HepG2 (cell line): Measurements from ENCODE around the gene AP4M1. TPM values are rescaled to one million over a fixed set of nuclear protein-coding genes. Genes with fewer than 3 reads are reported as not detected.

ENCODE experiments used
- ARID5B ChIP-seq: IDR thresholded peaks from 2 replicates; pipeline ENCODE4 v1.4.0; 2020; ENCODE audit warnings: mild to moderate bottlenecking, missing genetic modification reagents
- ARNTL ChIP-seq: sonication (generic); formaldehyde crosslinking; IDR thresholded peaks from 2 replicates; pipeline ENCODE4 v1.4.0; 2020; ENCODE audit warnings: mild to moderate bottlenecking, missing genetic modification reagents
- BCL6 ChIP-seq: IDR thresholded peaks from 2 replicates; pipeline ENCODE4 v1.6.1; 2016; ENCODE audit warnings: missing genetic modification reagents, missing compliant biosample characterization
- CBX2 ChIP-seq, 2 experiments: fragments of 200-600 bp in 1 of 2; sonication (generic); formaldehyde crosslinking in 1 of 2; IDR thresholded peaks; 2 replicates each; pipeline versions ENCODE4 v1.7.0 to v1.8.1; 2018 to 2022; ENCODE audit warnings: low read depth in 2 of 2, low read length in 1 of 2, mild to moderate bottlenecking in 1 of 2, missing genetic modification reagents in 1 of 2
- CCDC6 ChIP-seq: sonication (generic); formaldehyde crosslinking; IDR thresholded peaks from 2 replicates; pipeline ENCODE4 v1.8.1; 2022; ENCODE audit warnings: mild to moderate bottlenecking, missing genetic modification reagents, moderate library complexity
- ETV6 ChIP-seq: sonication (generic); formaldehyde crosslinking; conservative IDR thresholded peaks from 2 replicates; pipeline ENCODE4 v1.4.0; 2020; ENCODE audit warnings: missing genetic modification reagents
- ISL2 ChIP-seq: sonication (generic); formaldehyde crosslinking; IDR thresholded peaks from 2 replicates; pipeline ENCODE4 v1.5.0; 2020; ENCODE audit warnings: missing genetic modification reagents
- MIER2 ChIP-seq: IDR thresholded peaks from 2 replicates; pipeline ENCODE4 v1.6.1; 2016; ENCODE audit warnings: missing biosample characterization, missing genetic modification reagents
- MXD4 ChIP-seq: IDR thresholded peaks from 2 replicates; pipeline ENCODE4 v1.6.1; 2016; ENCODE audit warnings: mild to moderate bottlenecking, missing biosample characterization, missing genetic modification reagents
- POLR2G ChIP-seq: fragments of 200-400 bp; formaldehyde crosslinking; IDR thresholded peaks from 2 replicates; pipeline ENCODE4 v1.6.1; 2018; ENCODE audit warnings: mild to moderate bottlenecking, low read depth, low read length, moderate library complexity
- SMAD1 ChIP-seq: sonication (generic); formaldehyde crosslinking; IDR thresholded peaks from 2 replicates; pipeline ENCODE4 v1.4.0; 2020; ENCODE audit warnings: missing genetic modification reagents, low read depth, mild to moderate bottlenecking, borderline replicate concordance
- SNAPC5 ChIP-seq: sonication (generic); formaldehyde crosslinking; IDR thresholded peaks from 2 replicates; pipeline ENCODE4 v1.8.1; 2023; ENCODE audit warnings: mild to moderate bottlenecking, missing genetic modification reagents, borderline replicate concordance
- SSRP1 ChIP-seq: IDR thresholded peaks from 2 replicates; pipeline ENCODE4 v1.6.1; 2016; ENCODE audit warnings: control low read depth
- TBX2 ChIP-seq: sonication (generic); formaldehyde crosslinking; IDR thresholded peaks from 2 replicates; pipeline ENCODE4 v1.5.0; 2020; ENCODE audit warnings: missing genetic modification reagents, mild to moderate bottlenecking, borderline replicate concordance
- TEAD3 ChIP-seq: optimal IDR thresholded peaks from 2 replicates; pipeline ENCODE3; 2016; ENCODE audit warnings: borderline replicate concordance
- ZFX ChIP-seq: sonication (generic); formaldehyde crosslinking; IDR thresholded peaks from 2 replicates; pipeline ENCODE4 v1.4.0; 2020; ENCODE audit warnings: mild to moderate bottlenecking, low read depth, missing genetic modification reagents, moderate library complexity
- ZMYM4 ChIP-seq: sonication (generic); formaldehyde crosslinking; IDR thresholded peaks from 2 replicates; pipeline ENCODE4 v1.8.1; 2023; ENCODE audit warnings: mild to moderate bottlenecking, missing genetic modification reagents
- ZNF136 ChIP-seq: sonication (generic); formaldehyde crosslinking; IDR thresholded peaks from 2 replicates; pipeline ENCODE4 v1.8.1; 2022; ENCODE audit warnings: low read depth, mild to moderate bottlenecking, moderate library complexity, missing genetic modification reagents
- ZNF292 ChIP-seq: sonication (generic); formaldehyde crosslinking; IDR thresholded peaks from 2 replicates; pipeline ENCODE4 v1.8.1; 2022; ENCODE audit warnings: mild to moderate bottlenecking, low read depth, missing genetic modification reagents, borderline replicate concordance
- ZNF350 ChIP-seq: sonication (generic); formaldehyde crosslinking; IDR thresholded peaks from 2 replicates; pipeline ENCODE4 v1.4.0; 2020; ENCODE audit warnings: mild to moderate bottlenecking, low read depth, missing genetic modification reagents, borderline replicate concordance
- ZNF44 ChIP-seq: sonication (generic); formaldehyde crosslinking; IDR thresholded peaks from 2 replicates; pipeline ENCODE4 v1.5.1; 2020; ENCODE audit warnings: mild to moderate bottlenecking, missing genetic modification reagents
- ZNF629 ChIP-seq: sonication (generic); formaldehyde crosslinking; conservative IDR thresholded peaks from 2 replicates; pipeline ENCODE4 v1.5.0; 2020; ENCODE audit warnings: missing genetic modification reagents
- ZNF652 ChIP-seq: IDR thresholded peaks from 2 replicates; pipeline ENCODE4 v1.6.1; 2016; ENCODE audit warnings: low read depth, borderline replicate concordance
- polyA plus RNA-seq, 8 experiments: library from polyadenylated mRNA; depleted of rRNA in 3 of 8; stranded (reverse) in 7 of 8; unstranded in 1 of 8; fragments of >200 nt; fragmentation: Illumina TruSeq in 4 of 8; extraction: Trizol in 4 of 8; gene quantifications; 2 replicates each; pipeline versions ENCODE4 v1.2.1 to v1.2.3, GENCODE V29; 2011 to 2016; ENCODE audit warnings: low read depth in 4 of 8, missing spikeins in 1 of 8, mixed read lengths in 1 of 8; ENCODE audit not compliant: insufficient read depth in 1 of 8
- total RNA-seq, 5 experiments: library from RNA; depleted of rRNA; stranded (reverse); fragments of >200 nt; fragmentation: Illumina TruSeq; extraction: Trizol; gene quantifications; 2 replicates each; pipeline ENCODE4 v1.2.3, GENCODE V29; 2016; ENCODE audit warnings: low read depth in 1 of 5
- TF ChIP-seq, protein P1 (sequence below): IDR thresholded peaks from 2 replicates; pipeline ENCODE4 v1.6.1; 2016; ENCODE audit warnings: low read depth, control low read depth
- TF ChIP-seq, protein P2 (sequence below): sonication (generic); formaldehyde crosslinking; IDR thresholded peaks from 2 replicates; pipeline ENCODE4 v1.5.1; 2020; ENCODE audit warnings: missing genetic modification reagents, mild to moderate bottlenecking, borderline replicate concordance

The AP4M1 gene
- total and polyA plus RNA-seq, 2 of the 13 experiments (the other 11 are each of a cell fraction or from before 2014, with no cell fraction given), result 6.3 to 9.7 TPM

DNA sequence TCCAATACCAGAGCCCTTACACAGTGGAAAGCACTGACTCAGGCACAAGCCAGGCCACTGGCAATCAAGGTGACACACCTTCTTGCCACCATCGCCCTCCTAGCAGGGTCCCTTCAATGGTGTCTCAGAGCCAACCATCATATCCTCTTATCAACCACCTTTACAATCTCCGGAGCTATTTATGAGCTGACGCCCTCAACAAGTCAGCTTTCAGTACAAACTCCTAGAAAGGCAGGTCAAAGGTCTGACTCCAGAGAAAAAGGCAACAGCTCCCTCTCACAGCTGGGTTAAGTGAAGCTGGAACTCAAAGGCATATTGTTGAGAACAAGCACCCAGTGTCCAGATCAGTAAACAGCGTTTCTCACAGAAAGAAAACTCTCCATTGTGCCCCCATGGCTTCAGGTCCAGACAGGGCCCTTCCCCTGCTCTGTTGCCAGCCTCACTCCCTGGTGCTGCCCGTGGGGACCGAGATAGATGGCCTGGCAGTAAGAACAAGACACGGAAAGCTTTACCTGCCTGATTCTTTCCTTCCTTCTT lies 22.4 kb upstream of the AP4M1 start (continued):
- TF ChIP-seq ZNF350 (CRISPR knock-in tag) (peak; percentile 61; the same call in 1 of the 2 replicates), SMAD1 (CRISPR knock-in tag) (peak; percentile 59; the same call in 1 of the 2 replicates), ARNTL (CRISPR knock-in tag) (0 out of 2 replicates have a peak, but pooled peaks have one; percentile 24), ETV6 (CRISPR knock-in tag) (0 out of 2 replicates have a peak, but pooled peaks have one; percentile 56), MIER2 (CRISPR knock-in tag) (no peak), ZNF44 (CRISPR knock-in tag) (no peak), ISL2 (CRISPR knock-in tag) (peak; percentile 40; the same call in 1 of the 2 replicates), SNAPC5 (CRISPR knock-in tag) (no peak), ZNF629 (peak; percentile 35), SSRP1 (peak; percentile 79; the same call in 1 of the 2 replicates), CBX2 (IDR thresholded peaks at IDR 0.05; ENCODE audit: low read depth, low read length) (no peak), CBX2 (CRISPR knock-in tag; IDR thresholded peaks at IDR 0.05; ENCODE audit: low read depth) (no peak), TBX2 (CRISPR knock-in tag) (peak; percentile 82), ZFX (CRISPR knock-in tag) (peak; percentile 46; the same call in 1 of the 2 replicates), TEAD3 (CRISPR knock-in tag) (no peak), CCDC6 (peak; percentile 50; the same call in 1 of the 2 replicates), POLR2G (peak; percentile 81), ZMYM4 (peak; percentile 38; the same call in 1 of the 2 replicates), ZNF136 (CRISPR knock-in tag) (0 out of 2 replicates have a peak, but pooled peaks have one; percentile 58), ZNF652 (CRISPR knock-in tag) (peak; percentile 35; the same call in 1 of the 2 replicates), MXD4 (CRISPR knock-in tag) (no peak), ARID5B (CRISPR knock-in tag) (peak; percentile 73), BCL6 (CRISPR knock-in tag) (peak; percentile 99), ZNF292 (CRISPR knock-in tag) (peak; percentile 44; the same call in 1 of the 2 replicates)
- TF ChIP-seq, protein P1, sequence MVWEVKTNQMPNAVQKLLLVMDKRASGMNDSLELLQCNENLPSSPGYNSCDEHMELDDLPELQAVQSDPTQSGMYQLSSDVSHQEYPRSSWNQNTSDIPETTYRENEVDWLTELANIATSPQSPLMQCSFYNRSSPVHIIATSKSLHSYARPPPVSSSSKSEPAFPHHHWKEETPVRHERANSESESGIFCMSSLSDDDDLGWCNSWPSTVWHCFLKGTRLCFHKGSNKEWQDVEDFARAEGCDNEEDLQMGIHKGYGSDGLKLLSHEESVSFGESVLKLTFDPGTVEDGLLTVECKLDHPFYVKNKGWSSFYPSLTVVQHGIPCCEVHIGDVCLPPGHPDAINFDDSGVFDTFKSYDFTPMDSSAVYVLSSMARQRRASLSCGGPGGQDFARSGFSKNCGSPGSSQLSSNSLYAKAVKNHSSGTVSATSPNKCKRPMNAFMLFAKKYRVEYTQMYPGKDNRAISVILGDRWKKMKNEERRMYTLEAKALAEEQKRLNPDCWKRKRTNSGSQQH (CRISPR knock-in tag), result no peak
- TF ChIP-seq, protein P2, sequence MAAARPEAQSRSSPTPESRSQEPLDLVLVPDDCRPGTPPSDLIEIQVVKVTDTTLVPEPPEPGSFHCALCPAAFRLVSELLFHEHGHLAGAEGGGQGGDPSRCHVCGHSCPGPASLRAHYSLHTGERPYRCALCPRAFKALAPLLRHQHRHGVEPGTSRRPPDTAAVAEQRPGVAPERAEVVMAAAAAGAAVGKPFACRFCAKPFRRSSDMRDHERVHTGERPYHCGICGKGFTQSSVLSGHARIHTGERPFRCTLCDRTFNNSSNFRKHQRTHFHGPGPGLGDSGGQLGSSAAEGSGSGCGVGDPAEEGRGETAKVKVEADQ (CRISPR knock-in tag), result 0 out of 2 replicates have a peak, but pooled peaks have one; percentile 60
